GM12892 (cell line): Measurements from ENCODE around the gene EPHX1.

ENCODE experiments used
- DNase-seq: peaks from one replicate; pipeline ENCODE4 v3.0.0; 2011; ENCODE audit not compliant: insufficient read length
- FAIRE-seq: peaks from 2 replicates; lab custom pipeline; 2011; peaks lifted over from hg19 to GRCh38; lab: Jason Lieb, UNC
- POLR2A ChIP-seq: IDR thresholded peaks from 2 replicates; pipeline ENCODE4 v1.6.1; 2011; ENCODE audit warnings: low read depth, low read length, control low read depth
- POLR2AphosphoS5 ChIP-seq: IDR thresholded peaks from 2 replicates; pipeline ENCODE4 v1.6.1; 2011; ENCODE audit warnings: low read depth, low read length, control low read depth
- TAF1 ChIP-seq: IDR thresholded peaks from 2 replicates; pipeline ENCODE4 v1.6.1; 2011; ENCODE audit warnings: low read depth, mild to moderate bottlenecking, control low read depth, low read length, borderline replicate concordance

EPHX1 gene

GRCh38 chr1:225878282-225878681, 68.4 kb downstream of the EPHX1 start:
- TF ChIP-seq POLR2AphosphoS5: no peak
- no peak for TF ChIP-seq TAF1
- TF ChIP-seq POLR2A: no peak
- DNase-seq: no peak
- FAIRE-seq: no peak

- DNase-seq: no peak
- FAIRE-seq: no peak
- TF ChIP-seq POLR2AphosphoS5 (no peak), TAF1 (no peak), POLR2A (no peak)
Observed at GRCh38 chr1:225879521-225880221, 69.7 kb downstream of the EPHX1 start.

- FAIRE-seq (no peak), DNase-seq (no peak)
- TF ChIP-seq POLR2A (no peak), POLR2AphosphoS5 (no peak), TAF1 (no peak)
Observed at GRCh38 chr1:225880222-225880588, 70.3 kb downstream of the EPHX1 start.

GRCh38 chr1:225880636-225881035, 70.7 kb downstream of the EPHX1 start:
- TF ChIP-seq POLR2AphosphoS5: no peak
- no peak for TF ChIP-seq POLR2A
- no peak for TF ChIP-seq TAF1
- no peak for DNase-seq
- FAIRE-seq: no peak

GRCh38 chr1:225881081-225881958, 71.4 kb downstream of the EPHX1 start:
- FAIRE-seq (peak; percentile 17), DNase-seq (peak; percentile 60)
- TF ChIP-seq POLR2A (no peak), TAF1 (no peak), POLR2AphosphoS5 (no peak)

- no peak; the same call in none of the 2 replicates for TF ChIP-seq TAF1
- TF ChIP-seq POLR2AphosphoS5: no peak
- TF ChIP-seq POLR2A: 0 out of 2 replicates have a peak, but pooled peaks have one; percentile 41
- FAIRE-seq (peak; percentile 73), DNase-seq (peak; percentile 92)
Observed at GRCh38 chr1:225881959-225882693, 72.2 kb downstream of the EPHX1 start, which contains the start of gene TMEM63A. TMEM63A (minus strand) TSS chr1:225882380; CDS start chr1:225877580, 4,800 bp downstream.

GRCh38 chr1:225882694-225883615, 73.0 kb downstream of the EPHX1 start:
- FAIRE-seq (no peak), DNase-seq (peak; percentile 67)
- TF ChIP-seq POLR2AphosphoS5: no peak
- TF ChIP-seq TAF1: no peak
- TF ChIP-seq POLR2A: no peak

GRCh38 chr1:225883616-225884265, 73.8 kb downstream of the EPHX1 start:
- TF ChIP-seq TAF1 (no peak), POLR2A (no peak), POLR2AphosphoS5 (no peak)
- no peak for DNase-seq
- no peak for FAIRE-seq

GRCh38 chr1:225885336-225885735, 75.4 kb downstream of the EPHX1 start:
- TF ChIP-seq POLR2A: no peak
- no peak for TF ChIP-seq TAF1
- FAIRE-seq (no peak), DNase-seq (no peak)
